K562 (cell line): ENCODE data around the gene SALL2. TPM values are rescaled to one million over a fixed set of nuclear protein-coding genes. Genes with fewer than 3 reads are reported as not detected.

Source experiments
- ATAC-seq: fragments of 200-7000 bp; cut with Tn5 transposase; 3 replicates; pipeline ENCODE4 v1.9.1; 2020; ENCODE audit warnings: moderate library complexity
- BruUV-seq: library from RNA; stranded (reverse); fragments of 400-500 nt; replicated peaks from 2 replicates; lab custom pipeline; 2021; lab: Mats Ljungman, UMichigan
- CTCF ChIA-PET: fragments of 300-600 bp; formaldehyde crosslinking; extraction: SDS; loops from one replicate; lab custom pipeline; 2021; ENCODE audit warnings: low intra/inter-chr PET ratio; lab: Yijun Ruan, JAX
- POLR2A ChIA-PET: fragments of 300-600, 350-650 bp; sonication (Branson Sonifier 250); formaldehyde crosslinking; extraction: SDS; loops from one replicate; lab custom pipeline; 2021; ENCODE audit warnings: antibody characterized with exemption, inconsistent platforms; lab: Yijun Ruan, JAX
- DNase-seq, 4 experiments: peaks; one replicate each; pipeline versions ENCODE4 v3.0.0 to v3.0.0-alpha.2; 2011 to 2018; ENCODE audit warnings: low spot score in 3 of 4, mixed read lengths in 3 of 4; ENCODE audit errors: extremely low read depth in 1 of 4
- FAIRE-seq: peaks from 2 replicates; lab custom pipeline; 2011; peaks lifted over from hg19 to GRCh38; lab: Jason Lieb, UNC
- H2AFZ ChIP-seq: 2 replicates; pipeline ENCODE4 v1.6.0; 2011; ENCODE audit warnings: low read depth, low read length, control low read depth, inconsistent platforms
- H3K27ac ChIP-seq: fragments of 200-600 bp; 3 replicates; pipeline ENCODE4 v1.8.0; 2011; ENCODE audit warnings: low read depth, mild to moderate bottlenecking, control low read depth, inconsistent platforms, low read length, moderate library complexity, mixed read lengths; ENCODE audit errors: extremely low read depth
- H3K27me3 ChIP-seq, 2 experiments: fragments of 300-600 bp in 1 of 2; 2 replicates in 1 of 2; 3 replicates in 1 of 2; pipeline versions ENCODE4 v1.6.0 to v1.8.0; 2011; ENCODE audit warnings: inconsistent platforms in 2 of 2, low read length in 2 of 2, mild to moderate bottlenecking in 1 of 2, mixed read lengths in 1 of 2, moderate library complexity in 1 of 2; ENCODE audit not compliant: control insufficient read depth in 2 of 2, insufficient read depth in 2 of 2
- H3K36me3 ChIP-seq: fragments of 300-600 bp; 3 replicates; pipeline ENCODE4 v1.8.0; 2011; ENCODE audit warnings: mild to moderate bottlenecking, low read length, inconsistent platforms; ENCODE audit not compliant: control insufficient read depth, insufficient read depth
- H3K4me1 ChIP-seq, 2 experiments: fragments of 200-600 bp in 1 of 2; replicated peaks in 1 of 2; 2 replicates in 1 of 2; 3 replicates in 1 of 2; pipeline versions ENCODE4 v1.5.1 to v1.8.0; 2011; ENCODE audit warnings: inconsistent platforms in 2 of 2, low read length in 2 of 2, mild to moderate bottlenecking in 1 of 2, mixed read lengths in 1 of 2, moderate library complexity in 1 of 2; ENCODE audit not compliant: control insufficient read depth in 2 of 2, insufficient read depth in 2 of 2
- H3K4me2 ChIP-seq: 2 replicates; pipeline ENCODE4 v1.6.1; 2011; ENCODE audit warnings: low read length, control low read depth, inconsistent platforms, mixed read lengths; ENCODE audit not compliant: insufficient read depth
- H3K4me3 ChIP-seq: fragments of 200-600 bp; sonication (generic), shearing (Covaris generic); 2 replicates; pipeline ENCODE4 v1.5.1; 2016; ENCODE audit warnings: control low read depth, inconsistent platforms
- H3K79me2 ChIP-seq: fragments of 200-600 bp; 3 replicates; pipeline ENCODE4 v1.8.0; 2011; ENCODE audit warnings: low read length, inconsistent platforms; ENCODE audit not compliant: control insufficient read depth, insufficient read depth
- H3K9ac ChIP-seq, 2 experiments: 2 replicates each; pipeline versions ENCODE4 v1.6.0 to v1.6.1; 2011; ENCODE audit warnings: low read depth in 2 of 2, low read length in 2 of 2, control low read depth in 1 of 2, inconsistent platforms in 1 of 2, mild to moderate bottlenecking in 1 of 2, mixed read lengths in 1 of 2; ENCODE audit not compliant: insufficient read depth in 1 of 2
- H3K9me1 ChIP-seq: one replicate; pipeline ENCODE4 v1.6.0; 2011; ENCODE audit warnings: inconsistent platforms, mild to moderate bottlenecking, low read length, moderate library complexity; ENCODE audit not compliant: control insufficient read depth, insufficient read depth
- H3K9me3 ChIP-seq: replicated peaks from 2 replicates; pipeline ENCODE4 v1.5.1; 2011; ENCODE audit warnings: low read depth, low read length, inconsistent platforms; ENCODE audit not compliant: control insufficient read depth, insufficient read depth
- H4K20me1 ChIP-seq: replicated peaks from 2 replicates; pipeline ENCODE4 v1.6.1; 2011; ENCODE audit warnings: low read length, inconsistent platforms, mixed read lengths; ENCODE audit not compliant: control insufficient read depth, insufficient read depth
- BCL6 ChIP-seq: fragments of 250-450 bp; sonication (Bioruptor Pico); IDR thresholded peaks from 2 replicates; pipeline ENCODE4 v1.4.0; 2020
- HCFC1 ChIP-seq: IDR thresholded peaks from 2 replicates; pipeline ENCODE4 v1.6.1; 2012; ENCODE audit warnings: low read depth, low read length, improper control_type of control experiment
- L3MBTL2 ChIP-seq: fragments of 450-650 bp; IDR thresholded peaks from 2 replicates; pipeline ENCODE4 v1.6.1; 2016; ENCODE audit warnings: mild to moderate bottlenecking, moderate library complexity
- MECOM ChIP-seq: fragments of 250-450 bp; sonication (Bioruptor Pico); IDR thresholded peaks from 2 replicates; pipeline ENCODE4 v1.8.0; 2022; ENCODE audit warnings: inconsistent platforms
- MXI1 ChIP-seq: IDR thresholded peaks from 2 replicates; pipeline ENCODE4 v1.6.1; 2011; ENCODE audit warnings: low read depth, mild to moderate bottlenecking, improper control_type of control experiment, low read length
- RBM34 ChIP-seq: fragments of 200-400 bp; formaldehyde crosslinking; IDR thresholded peaks from 2 replicates; pipeline ENCODE4 v1.6.1; 2018; ENCODE audit warnings: low read length, borderline replicate concordance; ENCODE audit not compliant: insufficient read depth
- ZBTB17 ChIP-seq: fragments of 450-650 bp; formaldehyde crosslinking; IDR thresholded peaks from 2 replicates; pipeline ENCODE4 v1.4.0; 2020; ENCODE audit warnings: mild to moderate bottlenecking
- ZNF282 ChIP-seq: sonication (generic); formaldehyde crosslinking; IDR thresholded peaks from 2 replicates; pipeline ENCODE4 v1.8.1; 2023; ENCODE audit warnings: missing genetic modification reagents
- WGBS: fragments of 100-300 bp; shearing (Covaris generic); methylation state at CpG from one replicate; pipeline ENCODE4 v1.1.6; 2016; ENCODE audit warnings: low coverage, mixed read lengths; ENCODE audit not compliant: insufficient coverage; ENCODE audit errors: missing lambda C conversion rate; 5-methylcytosine and 5-hydroxymethylcytosine counted together
- in situ Hi-C: fragments of 300-500 bp; cut with MboI; formaldehyde crosslinking; loops from 4 replicates; pipeline ENCODE4 v1.15.0; 2018; ENCODE audit warnings: inconsistent platforms, mixed read lengths
- intact Hi-C: fragments of 100-400 bp; cut with micrococcal nuclease; formaldehyde crosslinking; loops from 2 replicates; pipeline ENCODE4 v1.14.2; 2022
- polyA plus RNA-seq, 8 experiments: library from polyadenylated mRNA; depleted of rRNA in 4 of 8; stranded (reverse) in 5 of 8; unstranded in 3 of 8; fragments of >200 nt; fragmentation: Nextera tagmentation in 2 of 8; fragmentation: Illumina TruSeq in 1 of 8; extraction: Ambion mirVana in 2 of 8; extraction: Trizol in 1 of 8; gene quantifications; 2 replicates each; pipeline versions ENCODE4 v1.2.1 to v1.2.3, GENCODE V29; 2011 to 2014; ENCODE audit warnings: inconsistent platforms in 1 of 8, missing spikeins in 1 of 8
- total RNA-seq, 7 experiments: library from RNA; depleted of rRNA in 6 of 7; stranded (reverse); fragments of >200 nt in 6 of 7; fragmentation: Illumina TruSeq in 2 of 7; extraction: Trizol in 2 of 7; gene quantifications; 2 replicates each; pipeline versions ENCODE4 v1.2.1 to v1.2.3, GENCODE V29; 2011 to 2021; ENCODE audit warnings: low replicate concordance in 1 of 7
- TF ChIP-seq, protein P1 (sequence below): fragments of 450-650 bp; IDR thresholded peaks from 2 replicates; pipeline ENCODE4 v1.6.1; 2016; ENCODE audit warnings: antibody characterized with exemption
- TF ChIP-seq, protein P2 (sequence below): fragments of 150-350 bp; IDR thresholded peaks from 2 replicates; pipeline ENCODE4 v1.6.1; 2014; ENCODE audit warnings: low read depth, mild to moderate bottlenecking, low read length, borderline replicate concordance
- TF ChIP-seq, protein P3 (sequence below): fragments of 200-800 bp; sonication (Bioruptor generic); IDR thresholded peaks from 2 replicates; pipeline ENCODE4 v1.6.1; 2017; ENCODE audit warnings: missing genetic modification characterization, missing compliant biosample characterization

Gene SALL2
- total and polyA plus RNA-seq, 9 of the 15 experiments (the other 6 are each of a cell fraction or from before 2014, with no cell fraction given) = 6.6 to 30.4 (median 12.9) TPM

DNA sequence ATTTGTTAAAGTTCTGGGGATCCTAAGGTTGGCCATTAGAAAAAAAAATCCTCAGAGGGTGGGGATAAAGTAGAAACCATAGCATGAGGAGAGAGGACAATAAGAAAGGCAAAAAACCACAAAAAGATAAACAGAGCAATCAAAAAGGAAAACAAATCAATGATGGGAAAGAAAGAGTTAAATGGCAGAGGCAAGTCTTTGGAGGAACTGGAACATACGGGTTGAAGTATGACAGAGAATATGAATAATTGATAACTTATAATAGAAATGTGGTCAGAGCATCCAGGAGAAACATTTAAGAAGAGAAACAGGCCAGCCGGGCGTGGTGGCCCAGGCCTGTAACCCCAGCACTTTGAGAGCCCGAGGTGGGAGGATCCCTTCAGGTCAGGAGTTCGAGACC, 17.8 kb upstream of the SALL2 start:
- in situ Hi-C loops (no loop called here), intact Hi-C loops (no loop called here)
- Histone ChIP-seq H3K27me3 (no peaks in the 10 kb centered on the region), H3K9me1 (no peaks in the 10 kb centered on the region), H3K9ac (no peak overlapping the region), H4K20me1 (no peaks in the 10 kb centered on the region), H3K4me3 (no peak overlapping the region), H2AFZ (peak overlapping the region; percentile 91), H3K9me3 (no peaks in the 10 kb centered on the region), H3K79me2 (no peaks in the 10 kb centered on the region), H3K36me3 (no peaks in the 10 kb centered on the region), H3K27ac (no peak overlapping the region), H3K4me1 (peaks cover 0 to 3% of the 10 kb centered on the region in 2 experiments; a peak in 3 of 5 replicates), H3K4me2 (no peak overlapping the region)
- ChIA-PET CTCF (no interaction called here), POLR2A (no interaction called here)
- WGBS = 38% methylated on average over 4 of the region's 5 CpGs
- no peak for TF ChIP-seq ZNF282
- no TSS peak for BruUV-seq
- FAIRE-seq (no peak), ATAC-seq (no peak), DNase-seq (no peak)

DNA sequence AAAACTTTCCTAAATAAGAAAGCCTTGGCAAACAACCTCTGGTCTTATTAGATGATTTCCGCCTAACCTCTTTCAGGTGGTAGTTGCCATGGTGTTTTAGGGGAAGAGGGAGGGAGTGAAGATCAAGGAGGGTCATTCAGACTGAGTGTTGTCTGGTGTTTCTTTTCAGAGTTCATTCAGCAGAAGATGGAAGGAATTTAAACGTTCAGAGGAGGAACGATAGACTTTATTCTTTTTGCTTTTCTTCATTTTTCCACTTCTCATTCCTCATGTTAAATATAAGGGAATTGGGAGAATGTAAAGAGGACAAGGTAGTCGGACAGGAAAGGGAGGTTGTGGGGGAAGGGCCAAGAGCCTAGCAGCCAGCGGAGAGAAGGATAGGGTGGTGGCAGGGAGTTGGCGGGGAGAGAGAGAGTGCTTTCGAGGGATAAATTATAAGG, 17.4 kb upstream of the SALL2 start:
- ATAC-seq (peak; percentile 64; the same call in 2 of the 3 replicates), FAIRE-seq (no peak), DNase-seq (no peak)
- Histone ChIP-seq H3K4me3 (no peak overlapping the region), H3K9me1 (no peaks in the 10 kb centered on the region), H3K9ac (no peak overlapping the region), H3K4me2 (no peak overlapping the region), H3K79me2 (no peaks in the 10 kb centered on the region), H3K36me3 (no peaks in the 10 kb centered on the region), H3K27me3 (no peaks in the 10 kb centered on the region), H3K9me3 (no peaks in the 10 kb centered on the region), H4K20me1 (no peaks in the 10 kb centered on the region), H2AFZ (peak overlapping the region; percentile 91), H3K27ac (no peak overlapping the region), H3K4me1 (peaks cover 0 to 3% of the 10 kb centered on the region in 2 experiments; a peak in 3 of 5 replicates)
- in situ Hi-C loops = no loop called here
- ChIA-PET POLR2A (no interaction called here), CTCF (no interaction called here)
- intact Hi-C loops = no loop called here
- 32% methylated on average over 7 of the region's 7 CpGs for WGBS
- no TSS peak for BruUV-seq
- TF ChIP-seq, protein P1, sequence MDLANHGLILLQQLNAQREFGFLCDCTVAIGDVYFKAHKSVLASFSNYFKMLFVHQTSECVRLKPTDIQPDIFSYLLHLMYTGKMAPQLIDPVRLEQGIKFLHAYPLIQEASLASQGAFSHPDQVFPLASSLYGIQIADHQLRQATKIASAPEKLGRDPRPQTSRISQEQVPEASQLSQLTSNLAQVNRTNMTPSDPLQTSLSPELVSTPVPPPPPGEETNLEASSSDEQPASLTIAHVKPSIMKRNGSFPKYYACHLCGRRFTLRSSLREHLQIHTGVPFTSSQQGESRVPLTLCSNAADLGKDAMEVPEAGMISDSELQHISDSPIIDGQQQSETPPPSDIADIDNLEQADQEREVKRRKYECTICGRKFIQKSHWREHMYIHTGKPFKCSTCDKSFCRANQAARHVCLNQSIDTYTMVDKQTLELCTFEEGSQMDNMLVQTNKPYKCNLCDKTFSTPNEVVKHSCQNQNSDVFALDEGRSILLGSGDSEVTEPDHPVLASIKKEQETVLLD = no peak
- TF ChIP-seq RBM34 (no peak), L3MBTL2 (no peak), MXI1 (no peak), ZBTB17 (CRISPR knock-in tag) (no peak), BCL6 (CRISPR knock-in tag) (no peak), HCFC1 (no peak), MECOM (no peak)
- TF ChIP-seq, protein P2, sequence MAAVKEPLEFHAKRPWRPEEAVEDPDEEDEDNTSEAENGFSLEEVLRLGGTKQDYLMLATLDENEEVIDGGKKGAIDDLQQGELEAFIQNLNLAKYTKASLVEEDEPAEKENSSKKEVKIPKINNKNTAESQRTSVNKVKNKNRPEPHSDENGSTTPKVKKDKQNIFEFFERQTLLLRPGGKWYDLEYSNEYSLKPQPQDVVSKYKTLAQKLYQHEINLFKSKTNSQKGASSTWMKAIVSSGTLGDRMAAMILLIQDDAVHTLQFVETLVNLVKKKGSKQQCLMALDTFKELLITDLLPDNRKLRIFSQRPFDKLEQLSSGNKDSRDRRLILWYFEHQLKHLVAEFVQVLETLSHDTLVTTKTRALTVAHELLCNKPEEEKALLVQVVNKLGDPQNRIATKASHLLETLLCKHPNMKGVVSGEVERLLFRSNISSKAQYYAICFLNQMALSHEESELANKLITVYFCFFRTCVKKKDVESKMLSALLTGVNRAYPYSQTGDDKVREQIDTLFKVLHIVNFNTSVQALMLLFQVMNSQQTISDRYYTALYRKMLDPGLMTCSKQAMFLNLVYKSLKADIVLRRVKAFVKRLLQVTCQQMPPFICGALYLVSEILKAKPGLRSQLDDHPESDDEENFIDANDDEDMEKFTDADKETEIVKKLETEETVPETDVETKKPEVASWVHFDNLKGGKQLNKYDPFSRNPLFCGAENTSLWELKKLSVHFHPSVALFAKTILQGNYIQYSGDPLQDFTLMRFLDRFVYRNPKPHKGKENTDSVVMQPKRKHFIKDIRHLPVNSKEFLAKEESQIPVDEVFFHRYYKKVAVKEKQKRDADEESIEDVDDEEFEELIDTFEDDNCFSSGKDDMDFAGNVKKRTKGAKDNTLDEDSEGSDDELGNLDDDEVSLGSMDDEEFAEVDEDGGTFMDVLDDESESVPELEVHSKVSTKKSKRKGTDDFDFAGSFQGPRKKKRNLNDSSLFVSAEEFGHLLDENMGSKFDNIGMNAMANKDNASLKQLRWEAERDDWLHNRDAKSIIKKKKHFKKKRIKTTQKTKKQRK = no peak
- TF ChIP-seq, protein P3, sequence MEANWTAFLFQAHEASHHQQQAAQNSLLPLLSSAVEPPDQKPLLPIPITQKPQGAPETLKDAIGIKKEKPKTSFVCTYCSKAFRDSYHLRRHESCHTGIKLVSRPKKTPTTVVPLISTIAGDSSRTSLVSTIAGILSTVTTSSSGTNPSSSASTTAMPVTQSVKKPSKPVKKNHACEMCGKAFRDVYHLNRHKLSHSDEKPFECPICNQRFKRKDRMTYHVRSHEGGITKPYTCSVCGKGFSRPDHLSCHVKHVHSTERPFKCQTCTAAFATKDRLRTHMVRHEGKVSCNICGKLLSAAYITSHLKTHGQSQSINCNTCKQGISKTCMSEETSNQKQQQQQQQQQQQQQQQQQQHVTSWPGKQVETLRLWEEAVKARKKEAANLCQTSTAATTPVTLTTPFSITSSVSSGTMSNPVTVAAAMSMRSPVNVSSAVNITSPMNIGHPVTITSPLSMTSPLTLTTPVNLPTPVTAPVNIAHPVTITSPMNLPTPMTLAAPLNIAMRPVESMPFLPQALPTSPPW (CRISPR knock-in tag) = no peak
